ENCODE measurements around the gene UBAC2. TPM values are rescaled to one million over a fixed set of nuclear protein-coding genes. Genes with fewer than 3 reads are reported as not detected.

UBAC2 gene
- polyA plus RNA-seq, 2 donors, result 63.0 to 70.1 TPM

- Histone ChIP-seq H3K4me1 (ENCODE audit: control insufficient read depth in 2 of 2, insufficient read depth in 2 of 2, low read length in 1 of 2) (peaks cover 6 to 13% of the 10 kb centered on the region in 2 donors), H3K27me3 (ENCODE audit: control insufficient read depth in 1 of 2, insufficient read depth in 2 of 2, low read length in 2 of 2) (no peaks in the 10 kb centered on the region), H3K36me3 (ENCODE audit: control insufficient read depth in 2 of 2, insufficient read depth in 2 of 2, low read length in 1 of 2) (peaks cover 0 to 3% of the 10 kb centered on the region in 2 donors), H3K9me3 (ENCODE audit: control insufficient read depth in 2 of 2, insufficient read depth in 1 of 2, low read depth in 1 of 2, low read length in 1 of 2) (no peaks in the 10 kb centered on the region), H3K4me3 (ENCODE audit: low read depth in 1 of 2, low read length in 2 of 2) (no peak overlapping the region), H3K27ac (ENCODE audit: low read depth in 2 of 2, low read length in 1 of 2) (peak overlapping the region in 1 of 2 donors; percentile 74)
- WGBS, 2 donors, result 40 to 43% methylated on average over 2 of the region's 2 CpGs
Observed at GRCh38 chr13:99218969-99219368, 18.3 kb downstream of the UBAC2 start.

- Histone ChIP-seq H3K36me3 (ENCODE audit: control insufficient read depth in 2 of 2, insufficient read depth in 2 of 2, low read length in 1 of 2) (peaks cover 0 to 3% of the 10 kb centered on the region in 2 donors), H3K4me3 (ENCODE audit: low read depth in 1 of 2, low read length in 2 of 2) (no peak overlapping the region), H3K4me1 (ENCODE audit: control insufficient read depth in 2 of 2, insufficient read depth in 2 of 2, low read length in 1 of 2) (peaks cover 4 to 10% of the 10 kb centered on the region in 2 donors), H3K9me3 (ENCODE audit: control insufficient read depth in 2 of 2, insufficient read depth in 1 of 2, low read depth in 1 of 2, low read length in 1 of 2) (no peaks in the 10 kb centered on the region), H3K27ac (ENCODE audit: low read depth in 2 of 2, low read length in 1 of 2) (no peak overlapping the region), H3K27me3 (ENCODE audit: control insufficient read depth in 1 of 2, insufficient read depth in 2 of 2, low read length in 2 of 2) (no peaks in the 10 kb centered on the region)
- 57 to 60% methylated on average over 6 of the region's 6 CpGs for WGBS, 2 donors
Observed at GRCh38 chr13:99220199-99220935, 19.7 kb downstream of the UBAC2 start.

GRCh38 chr13:99221567-99222239, 21.0 kb downstream of the UBAC2 start:
- Histone ChIP-seq H3K27ac (ENCODE audit: low read depth in 2 of 2, low read length in 1 of 2) (no peak overlapping the region), H3K4me3 (ENCODE audit: low read depth in 1 of 2, low read length in 2 of 2) (no peak overlapping the region), H3K36me3 (ENCODE audit: control insufficient read depth in 2 of 2, insufficient read depth in 2 of 2, low read length in 1 of 2) (peaks cover 0 to 3% of the 10 kb centered on the region in 2 donors), H3K27me3 (ENCODE audit: control insufficient read depth in 1 of 2, insufficient read depth in 2 of 2, low read length in 2 of 2) (no peaks in the 10 kb centered on the region), H3K9me3 (ENCODE audit: control insufficient read depth in 2 of 2, insufficient read depth in 1 of 2, low read depth in 1 of 2, low read length in 1 of 2) (no peaks in the 10 kb centered on the region), H3K4me1 (ENCODE audit: control insufficient read depth in 2 of 2, insufficient read depth in 2 of 2, low read length in 1 of 2) (peaks cover 4 to 10% of the 10 kb centered on the region in 2 donors)
- 89 to 94% methylated on average over 8 of the region's 8 CpGs for WGBS, 2 donors

- H3K27ac ChIP-seq (ENCODE audit: low read depth in 2 of 2, low read length in 1 of 2), result no peak overlapping the region
- peaks cover 0 to 2% of the 10 kb centered on the region in 2 donors for H3K36me3 ChIP-seq (ENCODE audit: control insufficient read depth in 2 of 2, insufficient read depth in 2 of 2, low read length in 1 of 2)
- no peak overlapping the region for H3K4me3 ChIP-seq (ENCODE audit: low read depth in 1 of 2, low read length in 2 of 2)
- WGBS, 2 donors, result 56 to 67% methylated on average over 1 of the region's 1 CpG
- H3K27me3 ChIP-seq (ENCODE audit: control insufficient read depth in 1 of 2, insufficient read depth in 2 of 2, low read length in 2 of 2), result no peaks in the 10 kb centered on the region
- H3K4me1 ChIP-seq (ENCODE audit: control insufficient read depth in 2 of 2, insufficient read depth in 2 of 2, low read length in 1 of 2), result peaks cover 0 to under 1% of the 10 kb centered on the region in 2 donors
- H3K9me3 ChIP-seq (ENCODE audit: control insufficient read depth in 2 of 2, insufficient read depth in 1 of 2, low read depth in 1 of 2, low read length in 1 of 2), result no peaks in the 10 kb centered on the region
Observed at GRCh38 chr13:99223587-99223986, 22.9 kb downstream of the UBAC2 start.

GRCh38 chr13:99224021-99224420, 23.4 kb downstream of the UBAC2 start:
- H3K27ac ChIP-seq (ENCODE audit: low read depth in 2 of 2, low read length in 1 of 2), result no peak overlapping the region
- 64 to 72% methylated on average over 2 of the region's 2 CpGs for WGBS, 2 donors

GRCh38 chr13:99225078-99225477, 24.4 kb downstream of the UBAC2 start:
- no peak overlapping the region for H3K4me3 ChIP-seq (ENCODE audit: low read depth in 1 of 2, low read length in 2 of 2)
- WGBS, 2 donors, result 68 to 83% methylated on average over 4 of the region's 4 CpGs
- no peaks in the 10 kb centered on the region for H3K9me3 ChIP-seq (ENCODE audit: control insufficient read depth in 2 of 2, insufficient read depth in 1 of 2, low read depth in 1 of 2, low read length in 1 of 2)
- H3K27me3 ChIP-seq (ENCODE audit: control insufficient read depth in 1 of 2, insufficient read depth in 2 of 2, low read length in 2 of 2), result no peaks in the 10 kb centered on the region
- peaks cover 0 to 2% of the 10 kb centered on the region in 2 donors for H3K4me1 ChIP-seq (ENCODE audit: control insufficient read depth in 2 of 2, insufficient read depth in 2 of 2, low read length in 1 of 2)
- H3K27ac ChIP-seq (ENCODE audit: low read depth in 2 of 2, low read length in 1 of 2), result no peak overlapping the region
- peaks cover 0 to 2% of the 10 kb centered on the region in 2 donors for H3K36me3 ChIP-seq (ENCODE audit: control insufficient read depth in 2 of 2, insufficient read depth in 2 of 2, low read length in 1 of 2)

More at GRCh38 chr13:99224021-99224420, 23.4 kb downstream of the UBAC2 start:
- no peak overlapping the region for H3K4me3 ChIP-seq (ENCODE audit: low read depth in 1 of 2, low read length in 2 of 2)
- H3K4me1 ChIP-seq (ENCODE audit: control insufficient read depth in 2 of 2, insufficient read depth in 2 of 2, low read length in 1 of 2), result peaks cover 0 to 2% of the 10 kb centered on the region in 2 donors
- peaks cover 0 to 2% of the 10 kb centered on the region in 2 donors for H3K36me3 ChIP-seq (ENCODE audit: control insufficient read depth in 2 of 2, insufficient read depth in 2 of 2, low read length in 1 of 2)
- no peaks in the 10 kb centered on the region for H3K27me3 ChIP-seq (ENCODE audit: control insufficient read depth in 1 of 2, insufficient read depth in 2 of 2, low read length in 2 of 2)
- no peaks in the 10 kb centered on the region for H3K9me3 ChIP-seq (ENCODE audit: control insufficient read depth in 2 of 2, insufficient read depth in 1 of 2, low read depth in 1 of 2, low read length in 1 of 2)

- Histone ChIP-seq H3K4me1 (ENCODE audit: control insufficient read depth in 2 of 2, insufficient read depth in 2 of 2, low read length in 1 of 2) (peaks cover 0 to 2% of the 10 kb centered on the region in 2 donors), H3K9me3 (ENCODE audit: control insufficient read depth in 2 of 2, insufficient read depth in 1 of 2, low read depth in 1 of 2, low read length in 1 of 2) (no peaks in the 10 kb centered on the region), H3K4me3 (ENCODE audit: low read depth in 1 of 2, low read length in 2 of 2) (no peak overlapping the region), H3K27ac (ENCODE audit: low read depth in 2 of 2, low read length in 1 of 2) (no peak overlapping the region), H3K36me3 (ENCODE audit: control insufficient read depth in 2 of 2, insufficient read depth in 2 of 2, low read length in 1 of 2) (peaks cover 0 to 2% of the 10 kb centered on the region in 2 donors), H3K27me3 (ENCODE audit: control insufficient read depth in 1 of 2, insufficient read depth in 2 of 2, low read length in 2 of 2) (no peaks in the 10 kb centered on the region)
- 62 to 68% methylated on average over 2 of the region's 2 CpGs for WGBS, 2 donors
Observed at GRCh38 chr13:99226513-99226912, 25.9 kb downstream of the UBAC2 start.

GRCh38 chr13:99227331-99227900, 26.8 kb downstream of the UBAC2 start:
- H3K27ac ChIP-seq (ENCODE audit: low read depth in 2 of 2, low read length in 1 of 2), result no peak overlapping the region
- H3K27me3 ChIP-seq (ENCODE audit: control insufficient read depth in 1 of 2, insufficient read depth in 2 of 2, low read length in 2 of 2), result no peaks in the 10 kb centered on the region
- H3K9me3 ChIP-seq (ENCODE audit: control insufficient read depth in 2 of 2, insufficient read depth in 1 of 2, low read depth in 1 of 2, low read length in 1 of 2), result no peaks in the 10 kb centered on the region
- no peak overlapping the region for H3K4me3 ChIP-seq (ENCODE audit: low read depth in 1 of 2, low read length in 2 of 2)
- 87 to 94% methylated on average over 6 of the region's 6 CpGs for WGBS, 2 donors
- H3K36me3 ChIP-seq (ENCODE audit: control insufficient read depth in 2 of 2, insufficient read depth in 2 of 2, low read length in 1 of 2), result peaks cover 0 to 2% of the 10 kb centered on the region in 2 donors
- peaks cover 0 to 2% of the 10 kb centered on the region in 2 donors for H3K4me1 ChIP-seq (ENCODE audit: control insufficient read depth in 2 of 2, insufficient read depth in 2 of 2, low read length in 1 of 2)

- Histone ChIP-seq H3K36me3 (ENCODE audit: control insufficient read depth in 2 of 2, insufficient read depth in 2 of 2, low read length in 1 of 2) (peaks cover 0 to 2% of the 10 kb centered on the region in 2 donors), H3K4me3 (ENCODE audit: low read depth in 1 of 2, low read length in 2 of 2) (no peak overlapping the region), H3K9me3 (ENCODE audit: control insufficient read depth in 2 of 2, insufficient read depth in 1 of 2, low read depth in 1 of 2, low read length in 1 of 2) (no peaks in the 10 kb centered on the region), H3K27ac (ENCODE audit: low read depth in 2 of 2, low read length in 1 of 2) (no peak overlapping the region), H3K4me1 (ENCODE audit: control insufficient read depth in 2 of 2, insufficient read depth in 2 of 2, low read length in 1 of 2) (peaks cover 0 to 2% of the 10 kb centered on the region in 2 donors), H3K27me3 (ENCODE audit: control insufficient read depth in 1 of 2, insufficient read depth in 2 of 2, low read length in 2 of 2) (no peaks in the 10 kb centered on the region)
- 85 to 86% methylated on average over 15 of the region's 15 CpGs for WGBS, 2 donors
Observed at GRCh38 chr13:99227909-99228688, 27.4 kb downstream of the UBAC2 start.
